T-helper 1 cell treated with Interleukin-12 subunit alpha and Interleukin-12 subunit beta and Interleukin-4 antibody, amounts not matched to agents 30 ng/mL and 1 ng/mL, for 36 hours (primary cell): Measurements from ENCODE around the gene AP1G1. TPM values are rescaled to one million over a fixed set of nuclear protein-coding genes. Genes with fewer than 3 reads are reported as not detected.

ENCODE experiments used
- intact Hi-C: fragments of 100-400 bp; cut with micrococcal nuclease; formaldehyde crosslinking; loops from one replicate; pipeline ENCODE4 v1.15.1; 2024
- total RNA-seq: library from RNA; stranded (reverse); gene quantifications from 2 replicates; pipeline ENCODE4 v1.2.3, GENCODE V29; 2022

The AP1G1 gene
- total RNA-seq, 1 donor from 2014 or later, result 101 TPM

DNA sequence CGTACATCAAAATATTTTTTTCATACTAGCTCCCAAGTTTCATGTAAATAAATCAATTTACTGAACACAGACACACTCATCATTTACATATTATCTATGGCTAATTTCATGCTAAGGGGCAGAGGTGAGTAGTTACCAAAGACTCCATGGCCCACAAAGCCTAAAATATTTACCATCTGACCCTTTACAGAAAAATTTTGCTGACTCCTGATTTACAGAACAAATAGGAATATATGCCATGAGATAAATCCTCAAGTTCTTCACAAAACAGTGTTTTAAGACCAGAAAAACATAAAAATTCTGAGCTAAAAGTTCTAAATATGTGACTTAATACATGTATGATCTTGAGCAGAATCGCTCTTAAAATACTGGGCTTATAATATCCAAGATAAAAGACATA lies 47.5 kb downstream of the AP1G1 start:
- intact Hi-C loops, result no loop called here

DNA sequence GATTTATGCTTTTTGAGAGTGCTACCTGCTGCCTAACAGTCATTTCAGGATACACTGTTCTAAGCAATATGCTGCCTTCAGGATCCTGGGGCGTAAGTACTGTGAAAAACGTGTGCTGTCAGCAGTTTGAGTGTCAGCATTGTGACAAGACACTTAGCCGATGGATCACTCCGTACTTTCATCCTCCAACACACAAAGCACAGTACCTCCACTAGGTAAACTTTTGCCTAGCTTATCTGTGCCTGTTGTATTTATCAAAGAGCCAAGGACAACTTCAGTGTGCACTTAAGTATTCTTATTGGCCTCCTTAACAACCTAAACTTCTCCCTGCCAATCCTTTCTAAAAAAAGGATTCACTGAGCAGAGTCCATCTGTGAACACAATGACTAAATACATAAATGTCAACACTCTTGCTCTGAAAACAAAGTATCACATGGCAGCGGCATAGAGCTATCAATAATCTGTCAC lies 50.3 kb downstream of the AP1G1 start:
- intact Hi-C loops, result no loop called here

DNA sequence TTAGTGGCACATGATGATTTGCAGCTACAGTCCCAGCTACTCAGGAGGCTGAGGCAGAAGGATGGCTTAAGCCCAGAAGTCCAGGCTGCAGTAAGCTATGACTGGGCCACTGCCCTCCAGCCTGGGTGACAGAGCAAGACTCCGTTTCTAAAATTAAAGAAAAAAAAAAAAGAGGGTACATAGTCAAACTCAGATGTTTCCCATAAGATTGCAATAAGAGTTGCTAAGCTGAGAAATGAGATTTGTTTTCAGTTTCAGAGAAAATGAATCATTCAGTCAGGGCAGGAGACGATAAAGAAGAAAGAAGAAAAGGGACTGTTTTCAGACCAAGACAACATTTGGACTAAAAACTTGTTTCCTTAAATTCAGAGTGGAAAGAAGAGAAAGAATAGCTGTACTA lies 54.0 kb downstream of the AP1G1 start:
- intact Hi-C loops, result no loop called here

DNA sequence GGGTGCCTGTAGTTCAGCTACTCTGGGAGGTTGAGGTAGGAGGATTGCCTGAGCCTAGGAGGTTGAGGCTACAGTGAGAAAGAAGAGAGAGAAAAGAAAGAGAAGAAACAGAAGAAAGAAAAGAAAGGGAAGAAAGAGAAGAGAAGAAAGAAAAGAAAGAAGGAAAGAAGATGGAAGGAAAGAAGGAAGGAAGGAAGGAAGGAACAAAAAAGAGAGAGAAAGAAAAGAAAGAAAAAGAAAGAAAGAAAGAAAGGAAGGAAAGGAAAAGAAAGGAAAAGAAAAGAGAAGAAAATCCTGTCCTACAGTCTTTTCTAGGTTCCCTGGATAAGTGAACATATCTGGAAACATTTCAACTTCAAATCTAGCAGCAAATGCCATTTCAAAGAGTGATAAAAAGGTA lies 54.5 kb downstream of the AP1G1 start:
- intact Hi-C loops, result no loop called here

DNA sequence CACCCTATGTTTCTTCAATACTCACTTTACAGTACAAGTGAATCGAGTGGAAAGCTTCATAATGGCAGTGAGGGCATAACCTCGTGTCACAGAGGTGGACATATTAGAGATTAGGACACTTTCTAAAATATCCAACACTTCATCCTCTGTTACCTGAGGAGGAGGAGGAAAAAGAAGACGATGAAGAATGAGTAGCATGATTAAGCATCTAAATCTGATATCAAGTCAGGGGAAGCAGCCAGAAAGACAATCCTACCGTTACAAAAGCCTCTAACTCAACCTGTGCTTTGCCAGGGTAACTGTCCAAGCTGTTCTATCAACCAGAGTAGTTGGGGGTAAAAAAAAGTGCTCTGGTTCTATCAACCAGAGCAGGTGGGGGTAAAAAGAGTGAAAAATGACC lies 60.4 kb downstream of the AP1G1 start:
- intact Hi-C loops, result no loop called here

DNA sequence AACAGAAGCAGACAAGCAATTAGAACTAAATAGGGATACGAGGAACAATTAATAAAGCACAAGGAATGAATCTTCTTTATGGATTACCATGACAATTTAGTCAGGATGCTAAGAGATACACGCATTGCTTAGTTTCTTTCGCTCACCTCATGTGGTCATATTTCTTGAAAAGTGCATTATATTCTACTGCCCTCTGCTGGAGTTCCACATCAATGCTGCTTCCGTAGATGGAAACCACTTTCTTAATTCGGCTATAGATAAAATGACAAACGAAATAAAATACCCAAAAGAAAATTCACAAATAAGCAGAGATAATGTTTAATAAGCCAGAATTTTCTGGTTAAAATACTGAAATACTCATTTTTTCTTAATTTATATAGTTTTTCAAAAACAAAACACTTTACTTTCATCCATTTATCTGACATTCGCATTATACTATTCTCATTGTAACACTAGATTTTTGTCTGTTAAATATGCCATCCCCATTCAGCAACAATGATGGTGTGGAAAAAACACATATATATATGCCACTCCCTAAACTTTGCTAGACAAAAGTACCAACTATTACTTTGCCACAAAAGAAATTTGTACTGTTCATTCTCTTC lies 62.1 kb downstream of the AP1G1 start:
- intact Hi-C loops, result loop anchor here (1.0 to 2.0 kb wide), 5 partner anchors 23 to 334 kb away; no protein-coding TSS in a partner anchor

DNA sequence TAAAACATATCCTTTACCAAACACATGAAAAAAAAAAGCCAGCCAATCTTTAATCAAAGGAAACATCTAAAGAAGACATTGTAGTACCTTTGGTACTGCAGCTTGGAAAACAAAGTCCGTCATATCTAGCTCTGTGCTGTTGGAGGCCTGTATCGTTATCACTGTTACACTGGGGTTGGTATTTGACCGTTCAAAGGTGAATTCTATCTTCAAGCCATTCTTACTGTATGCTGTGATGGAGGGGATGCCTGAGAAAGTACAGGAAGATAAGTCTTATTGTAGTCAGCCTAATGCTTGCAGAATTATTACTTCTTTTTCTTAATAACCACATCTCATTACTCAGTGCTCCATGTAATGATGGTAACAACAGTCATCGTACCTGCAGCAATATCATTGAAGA lies 69.8 kb downstream of the AP1G1 start:
- intact Hi-C loops, result no loop called here

DNA sequence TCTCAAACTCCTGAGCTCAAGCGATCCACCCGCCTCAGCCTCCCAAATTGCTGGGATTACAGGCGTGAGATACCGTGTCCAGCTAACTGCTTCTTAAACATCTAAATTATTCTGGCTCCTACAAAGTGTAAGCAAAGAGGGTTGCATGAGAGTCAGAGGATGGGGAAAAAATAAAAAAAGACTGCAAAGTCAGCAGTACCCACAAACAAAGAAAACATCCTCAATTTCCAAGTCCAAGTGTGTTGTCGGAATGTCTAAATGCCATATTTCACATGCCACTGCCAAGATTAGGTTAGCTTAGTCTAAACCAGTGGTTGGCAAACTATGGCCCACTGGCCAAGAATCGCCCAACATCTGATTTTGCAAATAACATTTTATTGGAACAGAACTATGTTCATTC lies 71.1 kb downstream of the AP1G1 start:
- intact Hi-C loops, result no loop called here

DNA sequence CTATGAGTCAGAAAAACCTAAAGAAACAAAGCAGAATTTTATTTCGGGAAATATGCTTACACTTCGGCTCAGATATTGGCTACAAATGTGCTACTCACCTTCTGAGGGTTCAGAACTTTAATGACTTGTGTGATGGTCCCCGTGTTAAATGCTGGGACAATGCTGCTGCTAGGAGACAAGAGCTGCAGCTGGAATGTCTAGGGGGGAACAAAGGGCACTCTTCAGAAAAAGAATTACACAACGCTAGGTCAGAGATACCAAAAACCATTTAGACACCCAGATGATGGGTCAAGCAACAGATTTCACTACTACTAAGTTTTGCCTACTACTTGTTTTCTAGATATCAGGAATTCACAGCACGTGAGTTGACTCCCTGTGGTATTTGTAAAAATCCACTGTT lies 74.1 kb downstream of the AP1G1 start:
- intact Hi-C loops, result no loop called here

DNA sequence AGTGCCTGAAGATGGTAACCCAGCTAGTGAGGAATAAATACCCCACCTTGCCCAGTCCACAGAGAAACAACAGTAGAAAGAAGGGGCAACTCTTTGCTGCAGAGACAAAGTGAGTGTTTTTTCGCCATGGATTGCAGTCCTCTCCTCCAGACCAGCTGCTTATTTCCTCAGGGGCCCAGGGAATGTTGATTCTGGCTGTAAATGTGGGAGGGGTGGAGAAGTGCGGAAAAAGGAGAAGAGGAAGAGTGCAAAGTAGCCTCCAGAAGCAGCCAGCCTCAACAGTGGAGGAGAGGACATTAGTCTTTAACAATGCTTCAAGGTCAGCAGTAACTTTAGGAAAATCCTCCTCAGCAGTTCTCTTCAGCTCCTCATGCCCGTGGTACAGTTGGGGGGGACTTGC lies 76.0 kb downstream of the AP1G1 start:
- intact Hi-C loops, result no loop called here

DNA sequence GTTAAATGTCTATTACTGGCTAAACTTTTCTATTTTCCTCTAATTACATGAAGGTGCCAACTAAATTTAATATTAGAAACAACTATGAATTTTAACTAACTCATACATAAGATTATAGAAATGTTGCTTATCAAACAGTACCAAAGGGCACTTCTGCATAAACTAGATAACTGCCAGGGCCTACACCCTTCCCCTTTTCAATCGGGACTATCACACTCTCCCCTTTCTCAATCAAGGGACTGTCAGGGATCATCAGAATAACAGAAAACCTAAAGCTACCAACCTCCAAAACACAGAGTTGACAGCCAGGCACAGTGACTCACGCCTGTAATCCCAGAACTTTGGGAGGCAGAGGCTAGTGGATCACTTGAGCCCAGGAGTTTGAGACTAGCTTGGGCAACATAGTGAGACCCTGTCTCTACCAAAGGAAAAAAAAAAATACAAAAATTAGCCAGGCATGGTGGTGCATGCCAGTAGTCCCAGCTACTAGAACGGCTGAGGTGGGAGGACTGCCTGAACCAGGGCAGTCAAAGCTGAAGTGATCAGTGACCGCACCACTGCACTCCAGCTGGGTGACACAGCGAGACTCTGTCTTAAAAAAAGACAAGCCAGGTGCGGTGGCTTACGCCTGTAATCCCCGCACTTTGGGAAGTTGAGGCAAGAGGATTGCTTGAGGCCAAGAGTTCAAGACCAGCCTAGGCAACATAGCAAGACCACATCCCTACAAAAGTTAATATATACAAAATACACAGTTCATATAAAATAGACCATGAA lies 80.9 kb downstream of the AP1G1 start:
- intact Hi-C loops, result loop anchor here (10.0 kb wide), 1 partner anchor 937 kb away; no protein-coding TSS in a partner anchor

DNA sequence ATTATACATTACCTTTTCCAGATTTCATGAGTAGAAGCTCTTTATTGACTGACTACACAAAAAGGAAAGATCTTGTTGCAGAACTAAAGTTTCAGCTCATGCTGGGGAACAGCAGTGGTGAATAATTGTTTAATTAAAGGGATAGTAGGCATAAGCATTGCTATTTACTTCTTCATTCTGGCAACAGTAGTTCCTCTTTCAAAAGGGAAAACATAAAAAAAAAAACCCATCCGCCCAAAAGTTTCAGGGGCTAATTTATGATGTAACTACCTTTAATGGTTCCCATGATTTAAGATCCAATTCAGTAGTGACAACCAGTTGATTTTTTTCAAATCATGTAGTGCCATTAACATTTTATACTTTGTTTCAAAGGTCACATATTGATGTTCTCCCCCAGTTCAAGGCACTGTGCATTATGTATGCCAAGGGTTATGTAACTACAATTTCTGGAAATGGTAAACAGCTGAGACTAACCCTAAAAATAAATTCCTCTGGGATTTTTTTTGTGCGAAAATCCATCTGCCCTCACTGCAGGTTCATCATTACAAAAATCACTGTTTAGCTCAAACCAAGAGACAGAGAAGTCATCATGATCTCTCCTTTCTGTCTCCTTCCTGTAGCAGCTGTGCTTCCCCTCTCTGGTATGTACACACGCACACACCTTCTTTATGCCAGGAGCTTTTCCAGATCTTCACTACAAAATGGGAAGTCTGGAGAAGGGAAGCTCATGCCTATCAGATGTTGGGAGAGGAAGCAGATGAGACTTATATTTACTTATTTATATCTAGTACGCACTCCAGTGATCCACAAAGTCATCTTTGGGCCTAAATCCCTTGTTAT lies 81.9 kb downstream of the AP1G1 start:
- intact Hi-C loops, result loop anchor here (10.0 kb wide), 1 partner anchor 938 kb away; no protein-coding TSS in a partner anchor

DNA sequence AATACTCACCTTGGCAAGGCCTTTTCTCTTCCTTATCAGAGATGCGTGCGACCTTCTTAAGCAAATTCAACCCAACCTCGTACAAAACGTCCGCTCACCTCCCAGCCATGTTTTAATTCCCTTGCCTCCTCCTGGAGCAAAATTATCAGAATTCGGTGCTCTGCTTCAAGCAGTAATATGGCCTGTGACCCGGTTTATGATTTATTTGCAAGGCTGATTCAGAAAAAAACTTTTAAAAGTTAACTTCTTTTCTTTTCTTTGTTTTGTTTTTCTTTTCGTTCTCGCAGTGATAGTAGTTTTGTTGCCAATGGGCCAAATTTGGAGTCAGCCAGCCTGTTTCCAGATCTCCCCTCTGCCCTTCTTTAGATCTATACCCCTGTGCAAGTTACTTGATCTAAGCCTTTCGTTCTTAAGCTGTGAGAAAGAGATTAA lies 84.3 kb downstream of the AP1G1 start, which contains the start of gene PHLPP2:
TSS of gene PHLPP2 (minus strand) at position 382 of the 432 bp plus-strand sequence. CDS start 9,906 bp downstream, outside the sequence.
- intact Hi-C loops, result loop anchor here (1.0 to 10.0 kb wide), 6 partner anchors 85 to 940 kb away; partner anchors contain the start of genes DHX38, IST1 and TXNL4B

DNA sequence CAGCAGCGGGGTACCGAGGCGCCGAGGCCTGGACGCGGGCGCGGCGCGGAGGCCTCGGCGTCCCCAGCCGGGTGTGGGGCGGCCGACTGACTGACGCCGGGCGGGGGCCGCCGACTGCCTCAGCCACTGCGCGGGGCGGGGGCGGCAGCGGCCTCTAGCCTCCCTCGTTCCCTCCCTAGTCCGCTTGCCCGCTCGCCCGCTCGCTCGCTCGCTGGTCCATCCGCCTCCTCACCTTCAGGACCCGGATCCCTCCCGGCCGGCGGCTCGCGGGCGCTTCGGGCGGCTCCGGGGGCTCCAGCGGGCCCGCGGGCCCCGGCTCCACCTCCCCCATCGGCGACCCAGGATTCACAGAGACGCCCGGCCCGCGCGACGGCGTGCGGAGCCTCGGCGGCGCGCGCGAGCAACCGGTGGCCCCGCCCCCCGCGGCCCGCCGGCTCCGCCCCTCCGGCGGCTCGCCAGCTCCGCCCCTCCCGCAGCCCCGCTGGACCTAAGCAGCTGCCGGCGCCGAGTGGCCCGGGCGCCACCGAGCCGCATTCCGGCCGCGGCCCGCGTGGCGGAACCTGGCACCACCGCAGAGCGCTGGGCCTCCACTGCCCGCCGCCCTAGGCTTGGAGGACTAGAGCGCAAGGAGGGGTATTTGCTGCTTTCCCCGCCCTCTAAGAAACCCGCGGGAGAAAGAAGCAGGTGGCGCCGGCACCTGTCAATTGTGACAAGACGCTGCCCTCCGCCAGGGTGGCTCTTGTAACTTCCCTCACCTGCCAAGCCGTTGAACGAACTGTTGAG lies 84.9 kb downstream of the AP1G1 start:
- intact Hi-C loops, result loop anchor here (1.0 to 10.0 kb wide), 11 partner anchors 23 to 941 kb away; partner anchors contain the start of genes DHX38, IST1 and TXNL4B

DNA sequence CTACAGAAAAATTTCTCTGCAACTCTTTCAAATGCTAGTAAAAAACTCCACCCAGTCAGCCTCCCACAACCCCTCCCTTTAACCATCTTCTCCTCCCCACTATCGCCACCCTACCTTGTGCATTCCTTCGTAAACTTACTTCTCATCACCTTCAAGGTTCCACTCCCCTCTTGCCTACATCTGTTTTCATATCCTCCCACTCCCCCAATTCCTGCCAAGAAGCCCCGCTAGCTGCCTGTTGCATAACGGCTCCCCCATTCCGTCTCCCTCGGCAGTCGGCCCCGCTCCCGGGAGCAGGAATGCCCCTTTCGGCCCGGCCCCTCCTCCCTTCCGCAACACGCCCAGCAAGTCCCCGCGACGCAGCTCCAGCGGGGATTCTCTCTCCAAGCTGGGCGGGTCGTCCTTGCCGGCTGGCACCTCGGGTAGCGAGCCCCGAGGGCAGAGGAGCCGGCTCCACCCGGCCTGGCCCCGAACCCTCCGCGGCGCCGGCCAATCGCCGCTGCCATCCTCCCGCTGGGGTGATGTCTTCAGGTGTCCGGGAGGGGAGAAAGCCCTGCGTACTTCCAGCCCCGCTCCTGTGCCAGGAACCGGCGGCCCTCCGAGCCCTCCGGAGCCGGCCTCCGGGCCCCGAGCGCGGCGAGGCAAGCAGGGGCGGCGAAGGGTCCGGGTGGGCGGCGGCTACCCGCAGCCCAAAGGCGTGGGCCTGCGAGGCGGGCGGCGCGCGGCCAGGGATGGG lies 85.7 kb downstream of the AP1G1 start:
- intact Hi-C loops, result loop anchor here (1.0 to 10.0 kb wide), 8 partner anchors 23 to 942 kb away; partner anchors contain the start of gene DHODH

DNA sequence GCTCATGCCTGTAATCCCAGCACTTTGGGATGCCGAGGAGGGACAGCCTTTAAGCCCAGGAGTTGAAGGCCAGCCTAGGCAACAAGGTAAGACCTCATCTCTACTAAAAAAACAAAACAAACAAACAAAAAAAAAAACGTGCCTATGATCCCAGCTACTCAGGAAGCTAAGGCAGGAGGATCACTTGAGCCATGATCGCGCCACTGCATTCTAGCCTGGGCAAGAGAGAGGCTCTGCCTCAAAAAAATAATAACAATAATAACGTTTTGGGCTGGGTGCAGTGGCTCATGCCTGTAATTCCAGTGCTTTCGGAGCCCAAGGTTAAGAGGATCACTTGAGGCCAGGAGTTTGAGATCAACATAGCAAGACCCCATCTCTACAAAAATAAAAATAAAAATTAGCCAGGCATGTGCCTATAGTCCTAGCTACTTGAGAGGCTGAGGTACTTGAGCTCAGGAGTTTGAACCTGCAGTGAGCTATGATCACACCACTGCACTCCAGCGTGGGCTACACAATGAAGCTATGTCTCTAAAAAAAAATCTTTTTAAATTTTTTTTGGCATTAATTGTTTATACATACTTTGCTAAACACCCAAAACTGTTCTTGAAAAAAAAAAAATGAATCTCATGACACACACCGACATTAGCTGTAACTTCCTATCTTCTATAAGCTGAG lies 87.4 kb downstream of the AP1G1 start:
- intact Hi-C loops, result loop anchor here (5.0 to 10.0 kb wide), 2 partner anchors 109 to 944 kb away; no protein-coding TSS in a partner anchor

DNA sequence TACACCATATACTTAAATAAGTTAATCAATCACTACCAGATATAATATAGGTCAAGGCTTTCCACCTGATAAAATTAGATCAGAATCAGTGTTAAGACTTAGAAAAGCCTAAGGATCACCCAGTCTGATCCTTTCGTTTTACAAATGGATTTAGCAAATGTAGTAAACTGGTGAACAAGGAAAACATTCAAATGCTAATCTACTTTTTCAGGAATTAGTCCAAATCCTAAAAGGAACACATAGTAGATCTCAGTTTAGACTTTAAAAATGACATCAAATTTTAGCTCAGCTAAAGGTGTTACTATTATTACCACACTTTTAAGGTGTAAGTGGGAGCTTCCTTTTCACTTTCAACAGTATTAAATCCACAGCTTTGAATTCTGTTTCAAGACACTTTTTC lies 96.1 kb downstream of the AP1G1 start:
- intact Hi-C loops, result no loop called here

DNA sequence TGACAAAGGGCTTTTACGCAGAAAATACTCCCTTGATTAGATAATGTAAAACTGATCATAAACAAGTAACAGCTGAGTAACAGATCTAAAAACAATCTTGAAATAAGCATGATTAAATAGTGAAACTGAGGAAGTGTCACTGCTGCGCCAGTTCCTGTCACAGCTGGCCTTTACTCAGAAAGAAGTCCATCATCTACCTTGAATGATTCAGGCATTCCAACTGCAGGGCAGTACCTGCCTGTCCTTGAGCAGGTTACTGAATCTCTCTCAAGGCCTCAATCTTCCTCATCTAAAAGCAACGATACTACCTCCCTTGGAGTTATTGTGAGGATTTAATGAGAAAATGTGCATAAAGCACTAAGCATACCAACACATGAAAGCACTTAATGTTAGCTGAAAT lies 96.8 kb downstream of the AP1G1 start:
- intact Hi-C loops, result no loop called here

DNA sequence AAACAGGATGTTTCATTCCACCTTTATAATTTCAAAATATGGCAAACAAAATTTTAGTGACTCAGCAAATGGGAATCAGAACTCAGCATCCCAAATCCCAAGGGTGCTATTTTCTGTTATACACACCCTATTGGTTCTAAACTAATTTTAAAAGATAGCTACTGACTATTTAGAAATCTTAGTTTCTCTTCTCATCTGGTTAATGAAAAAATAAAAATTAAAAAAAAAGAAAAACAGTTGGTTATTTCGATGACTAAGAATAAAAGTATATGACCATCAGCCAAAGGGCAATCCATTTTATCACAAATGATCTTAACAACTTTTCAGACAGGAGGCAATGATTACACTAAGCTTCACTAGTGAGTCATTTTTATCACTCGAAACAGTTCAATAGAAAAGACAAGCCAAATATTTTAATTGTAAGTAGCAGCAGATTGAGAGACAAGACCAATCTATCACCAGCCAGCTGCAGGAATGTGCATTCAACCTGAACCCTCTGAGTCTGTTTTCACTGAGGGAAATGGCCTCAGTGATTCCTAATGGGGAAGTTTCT lies 99.3 kb downstream of the AP1G1 start:
- intact Hi-C loops, result no loop called here
